K562 (cell line): Measurements from ENCODE around the gene GABRR3. TPM values are rescaled to one million over a fixed set of nuclear protein-coding genes. Genes with fewer than 3 reads are reported as not detected.

ENCODE experiments used
- ATAC-seq: fragments of 200-7000 bp; cut with Tn5 transposase; 3 replicates; pipeline ENCODE4 v1.9.1; 2020; ENCODE audit warnings: moderate library complexity
- BruUV-seq: library from RNA; stranded (reverse); fragments of 400-500 nt; replicated peaks from 2 replicates; lab custom pipeline; 2021; lab: Mats Ljungman, UMichigan
- CTCF ChIA-PET: fragments of 300-600 bp; formaldehyde crosslinking; extraction: SDS; loops from one replicate; lab custom pipeline; 2021; ENCODE audit warnings: low intra/inter-chr PET ratio; lab: Yijun Ruan, JAX
- POLR2A ChIA-PET: fragments of 300-600, 350-650 bp; sonication (Branson Sonifier 250); formaldehyde crosslinking; extraction: SDS; loops from one replicate; lab custom pipeline; 2021; ENCODE audit warnings: antibody characterized with exemption, inconsistent platforms; lab: Yijun Ruan, JAX
- DNase-seq, 4 experiments: peaks; one replicate each; pipeline versions ENCODE4 v3.0.0 to v3.0.0-alpha.2; 2011 to 2018; ENCODE audit warnings: low spot score in 3 of 4, mixed read lengths in 3 of 4; ENCODE audit errors: extremely low read depth in 1 of 4
- FAIRE-seq: peaks from 2 replicates; lab custom pipeline; 2011; peaks lifted over from hg19 to GRCh38; lab: Jason Lieb, UNC
- H2AFZ ChIP-seq: 2 replicates; pipeline ENCODE4 v1.6.0; 2011; ENCODE audit warnings: low read depth, low read length, control low read depth, inconsistent platforms
- H3K27ac ChIP-seq: fragments of 200-600 bp; 3 replicates; pipeline ENCODE4 v1.8.0; 2011; ENCODE audit warnings: low read depth, mild to moderate bottlenecking, control low read depth, inconsistent platforms, low read length, moderate library complexity, mixed read lengths; ENCODE audit errors: extremely low read depth
- H3K27me3 ChIP-seq, 2 experiments: fragments of 300-600 bp in 1 of 2; 2 replicates in 1 of 2; 3 replicates in 1 of 2; pipeline versions ENCODE4 v1.6.0 to v1.8.0; 2011; ENCODE audit warnings: inconsistent platforms in 2 of 2, low read length in 2 of 2, mild to moderate bottlenecking in 1 of 2, mixed read lengths in 1 of 2, moderate library complexity in 1 of 2; ENCODE audit not compliant: control insufficient read depth in 2 of 2, insufficient read depth in 2 of 2
- H3K36me3 ChIP-seq: fragments of 300-600 bp; 3 replicates; pipeline ENCODE4 v1.8.0; 2011; ENCODE audit warnings: mild to moderate bottlenecking, low read length, inconsistent platforms; ENCODE audit not compliant: control insufficient read depth, insufficient read depth
- H3K4me1 ChIP-seq, 2 experiments: fragments of 200-600 bp in 1 of 2; replicated peaks in 1 of 2; 2 replicates in 1 of 2; 3 replicates in 1 of 2; pipeline versions ENCODE4 v1.5.1 to v1.8.0; 2011; ENCODE audit warnings: inconsistent platforms in 2 of 2, low read length in 2 of 2, mild to moderate bottlenecking in 1 of 2, mixed read lengths in 1 of 2, moderate library complexity in 1 of 2; ENCODE audit not compliant: control insufficient read depth in 2 of 2, insufficient read depth in 2 of 2
- H3K4me2 ChIP-seq: 2 replicates; pipeline ENCODE4 v1.6.1; 2011; ENCODE audit warnings: low read length, control low read depth, inconsistent platforms, mixed read lengths; ENCODE audit not compliant: insufficient read depth
- H3K4me3 ChIP-seq: fragments of 200-600 bp; sonication (generic), shearing (Covaris generic); 2 replicates; pipeline ENCODE4 v1.5.1; 2016; ENCODE audit warnings: control low read depth, inconsistent platforms
- H3K79me2 ChIP-seq: fragments of 200-600 bp; 3 replicates; pipeline ENCODE4 v1.8.0; 2011; ENCODE audit warnings: low read length, inconsistent platforms; ENCODE audit not compliant: control insufficient read depth, insufficient read depth
- H3K9ac ChIP-seq, 2 experiments: 2 replicates each; pipeline versions ENCODE4 v1.6.0 to v1.6.1; 2011; ENCODE audit warnings: low read depth in 2 of 2, low read length in 2 of 2, control low read depth in 1 of 2, inconsistent platforms in 1 of 2, mild to moderate bottlenecking in 1 of 2, mixed read lengths in 1 of 2; ENCODE audit not compliant: insufficient read depth in 1 of 2
- H3K9me1 ChIP-seq: one replicate; pipeline ENCODE4 v1.6.0; 2011; ENCODE audit warnings: inconsistent platforms, mild to moderate bottlenecking, low read length, moderate library complexity; ENCODE audit not compliant: control insufficient read depth, insufficient read depth
- H3K9me3 ChIP-seq: replicated peaks from 2 replicates; pipeline ENCODE4 v1.5.1; 2011; ENCODE audit warnings: low read depth, low read length, inconsistent platforms; ENCODE audit not compliant: control insufficient read depth, insufficient read depth
- H4K20me1 ChIP-seq: replicated peaks from 2 replicates; pipeline ENCODE4 v1.6.1; 2011; ENCODE audit warnings: low read length, inconsistent platforms, mixed read lengths; ENCODE audit not compliant: control insufficient read depth, insufficient read depth
- ATF1 ChIP-seq, 2 experiments: fragments of 450-650 bp in 1 of 2; IDR thresholded peaks; 2 replicates each; pipeline ENCODE4 v1.6.1; 2016; ENCODE audit warnings: missing compliant biosample characterization in 1 of 2, missing genetic modification characterization in 1 of 2
- CBX3 ChIP-seq, 2 experiments: IDR thresholded peaks; 1 replicate in 1 of 2; 2 replicates in 1 of 2; pipeline ENCODE4 v1.6.1; 2012; ENCODE audit warnings: inconsistent platforms in 2 of 2, low read length in 2 of 2, borderline replicate concordance in 1 of 2, control low read depth in 1 of 2
- CREB1 ChIP-seq, 2 experiments: sonication (generic) in 1 of 2; formaldehyde crosslinking in 1 of 2; IDR thresholded peaks; 2 replicates each; pipeline versions ENCODE4 v1.6.1 to v1.8.0; 2012 to 2022; ENCODE audit warnings: inconsistent platforms in 1 of 2, mild to moderate bottlenecking in 1 of 2, missing genetic modification reagents in 1 of 2, moderate library complexity in 1 of 2
- HBP1 ChIP-seq: fragments of 450-650 bp; formaldehyde crosslinking; IDR thresholded peaks from 2 replicates; pipeline ENCODE4 v1.4.0; 2022; ENCODE audit warnings: missing genetic modification characterization
- MEF2D ChIP-seq: conservative IDR thresholded peaks from 2 replicates; pipeline ENCODE4 v1.6.1; 2016; ENCODE audit warnings: low read depth, missing genetic modification characterization, missing compliant biosample characterization
- MYNN ChIP-seq, 2 experiments: sonication (generic); formaldehyde crosslinking in 1 of 2; IDR thresholded peaks; 2 replicates each; pipeline versions ENCODE4 v1.5.0 to v1.6.1; 2016 to 2020; ENCODE audit warnings: antibody characterized with exemption in 1 of 2, missing genetic modification reagents in 1 of 2
- NFIC ChIP-seq: fragments of 450-650 bp; IDR thresholded peaks from 2 replicates; pipeline ENCODE4 v1.6.1; 2017; ENCODE audit warnings: mild to moderate bottlenecking, inconsistent platforms
- PHF20 ChIP-seq: fragments of 450-650 bp; IDR thresholded peaks from 2 replicates; pipeline ENCODE4 v1.6.1; 2018; ENCODE audit not compliant: partially characterized antibody
- RB1 ChIP-seq: fragments of 450-650 bp; IDR thresholded peaks from 2 replicates; pipeline ENCODE4 v1.6.1; 2017; ENCODE audit warnings: low read depth, mild to moderate bottlenecking
- STAT5B ChIP-seq: fragments of 250-450 bp; sonication (Bioruptor Pico); IDR thresholded peaks from 2 replicates; pipeline ENCODE4 v1.8.0; 2021; ENCODE audit warnings: mild to moderate bottlenecking, inconsistent platforms
- ZKSCAN3 ChIP-seq: fragments of 250-450 bp; sonication (Bioruptor Pico); IDR thresholded peaks from 2 replicates; pipeline ENCODE4 v1.4.0; 2020
- ZNF134 ChIP-seq: fragments of 250-450 bp; sonication (Bioruptor Pico); conservative IDR thresholded peaks from 2 replicates; pipeline ENCODE4 v1.4.0; 2020
- ZNF277 ChIP-seq: fragments of 250-450 bp; sonication (Bioruptor Pico); IDR thresholded peaks from 2 replicates; pipeline ENCODE4 v1.8.0; 2022; ENCODE audit warnings: inconsistent platforms, mild to moderate bottlenecking, moderate library complexity, borderline replicate concordance
- ZNF316 ChIP-seq: fragments of 450-650 bp; IDR thresholded peaks from 2 replicates; pipeline ENCODE4 v1.6.1; 2016
- ZNF830 ChIP-seq: fragments of 250-450 bp; sonication (Bioruptor Pico); IDR thresholded peaks from 2 replicates; pipeline ENCODE4 v1.5.0; 2021; ENCODE audit warnings: mild to moderate bottlenecking
- ZSCAN29 ChIP-seq: fragments of 450-650 bp; IDR thresholded peaks from 2 replicates; pipeline ENCODE4 v1.6.1; 2017
- WGBS: fragments of 100-300 bp; shearing (Covaris generic); methylation state at CpG from one replicate; pipeline ENCODE4 v1.1.6; 2016; ENCODE audit warnings: low coverage, mixed read lengths; ENCODE audit not compliant: insufficient coverage; ENCODE audit errors: missing lambda C conversion rate; 5-methylcytosine and 5-hydroxymethylcytosine counted together
- in situ Hi-C: fragments of 300-500 bp; cut with MboI; formaldehyde crosslinking; loops from 4 replicates; pipeline ENCODE4 v1.15.0; 2018; ENCODE audit warnings: inconsistent platforms, mixed read lengths
- intact Hi-C: fragments of 100-400 bp; cut with micrococcal nuclease; formaldehyde crosslinking; loops from 2 replicates; pipeline ENCODE4 v1.14.2; 2022
- polyA plus RNA-seq, 8 experiments: library from polyadenylated mRNA; depleted of rRNA in 4 of 8; stranded (reverse) in 5 of 8; unstranded in 3 of 8; fragments of >200 nt; fragmentation: Nextera tagmentation in 2 of 8; fragmentation: Illumina TruSeq in 1 of 8; extraction: Ambion mirVana in 2 of 8; extraction: Trizol in 1 of 8; gene quantifications; 2 replicates each; pipeline versions ENCODE4 v1.2.1 to v1.2.3, GENCODE V29; 2011 to 2014; ENCODE audit warnings: inconsistent platforms in 1 of 8, missing spikeins in 1 of 8
- total RNA-seq, 7 experiments: library from RNA; depleted of rRNA in 6 of 7; stranded (reverse); fragments of >200 nt in 6 of 7; fragmentation: Illumina TruSeq in 2 of 7; extraction: Trizol in 2 of 7; gene quantifications; 2 replicates each; pipeline versions ENCODE4 v1.2.1 to v1.2.3, GENCODE V29; 2011 to 2021; ENCODE audit warnings: low replicate concordance in 1 of 7

Gene GABRR3
- total and polyA plus RNA-seq, 9 of the 15 experiments (the other 6 are each of a cell fraction or from before 2014, with no cell fraction given): not detected

GRCh38 chr3:98034486-98034885 is 629 bp downstream of the GABRR3 start (continued):
- no peak for TF ChIP-seq ATF1 (CRISPR knock-in tag; IDR thresholded peaks at IDR 0.05)
- no peak for TF ChIP-seq ATF1 (tag; IDR thresholded peaks at IDR 0.05)
- TF ChIP-seq CREB1 (IDR thresholded peaks at IDR 0.05): no peak
- TF ChIP-seq CREB1 (CRISPR knock-in tag; IDR thresholded peaks at IDR 0.05): no peak
- no peak for TF ChIP-seq PHF20
- TF ChIP-seq ZNF316: peak; percentile 61

- DNase-seq: no peak
- no peak overlapping the region for H3K4me3 ChIP-seq
- no peaks in the 10 kb centered on the region for H3K4me1 ChIP-seq
- H2AFZ ChIP-seq: no peak overlapping the region
- no peaks in the 10 kb centered on the region for H3K79me2 ChIP-seq
- no peak overlapping the region for H3K9ac ChIP-seq
- intact Hi-C loops (loop anchor here (10.0 kb wide), 2 partner anchors 561 to 961 kb away; partner anchors contain the start of gene CPOX), in situ Hi-C loops (loop anchor here (25.0 kb wide), 1 partner anchor 778 kb away; no protein-coding TSS in a partner anchor)
- ChIA-PET CTCF (no interaction called here), POLR2A (no interaction called here)
- no peaks in the 10 kb centered on the region for H3K27me3 ChIP-seq
- no peak overlapping the region for H3K4me2 ChIP-seq
- FAIRE-seq: no peak
- no peaks in the 10 kb centered on the region for H3K9me1 ChIP-seq
- no peaks in the 10 kb centered on the region for H3K9me3 ChIP-seq
- no peak for ATAC-seq
- BruUV-seq: no TSS peak
- H4K20me1 ChIP-seq: no peaks in the 10 kb centered on the region
- no peaks in the 10 kb centered on the region for H3K36me3 ChIP-seq
- WGBS: 0% methylated on average over 2 of the region's 2 CpGs
- no peak for TF ChIP-seq STAT5B (CRISPR knock-in tag)
- TF ChIP-seq ZSCAN29: no peak
- no peak for TF ChIP-seq MEF2D (tag)
- TF ChIP-seq MYNN (IDR thresholded peaks at IDR 0.05): no peak
- no peak for TF ChIP-seq MYNN (CRISPR knock-in tag; IDR thresholded peaks at IDR 0.05)
- no peak for TF ChIP-seq ZNF134 (CRISPR knock-in tag)
- no peak for TF ChIP-seq RB1
- TF ChIP-seq NFIC: no peak
- no peak for TF ChIP-seq CBX3 (IDR thresholded peaks at IDR 0.05; ENCODE audit: borderline replicate concordance in 1 of 2, low read length in 2 of 2)
- no peak for TF ChIP-seq ZNF830 (CRISPR knock-in tag)
- TF ChIP-seq HBP1 (CRISPR knock-in tag): no peak
- TF ChIP-seq ZNF277 (CRISPR knock-in tag): no peak
- TF ChIP-seq ZKSCAN3 (CRISPR knock-in tag): no peak
- no peak overlapping the region for H3K27ac ChIP-seq
Measured at GRCh38 chr3:98034036-98034435, 1.1 kb downstream of the GABRR3 start.
